Activated T-cell treated with anti-CD3 and anti-CD28 coated beads, Interleukin-2, amount 50 U/mL, for 1 hour (primary cell): ENCODE data around the gene KPNA6.
"Not testable (repeated sequence)": the region's sequence is repeated elsewhere in the genome, so short reads cannot be mapped to it uniquely, and the experiment has no call there.

Experiments used
- DNase-seq: peaks from one replicate; pipeline ENCODE4 v3.0.0-alpha.2; 2020

KPNA6 gene

GRCh38 chr1:32107742-32108661, at the start of gene KPNA6:
Gene KPNA6 (plus strand): TSS chr1:32108056. CDS start chr1:32108131, 75 bp downstream.
- DNase-seq: peak; percentile 89

- DNase-seq: no peak
Observed at GRCh38 chr1:32060914-32061313, 46.9 kb upstream of the KPNA6 start.

- DNase-seq: no peak
Observed at GRCh38 chr1:32062867-32063230, 45.0 kb upstream of the KPNA6 start.

GRCh38 chr1:32063261-32063681, 44.6 kb upstream of the KPNA6 start:
- no peak for DNase-seq

- DNase-seq: not testable (repeated sequence)
Observed at GRCh38 chr1:32065613-32066488, 42.0 kb upstream of the KPNA6 start.

- no peak for DNase-seq
Observed at GRCh38 chr1:32066489-32066873, 41.4 kb upstream of the KPNA6 start.

- DNase-seq: no peak
Observed at GRCh38 chr1:32068957-32069588, 38.8 kb upstream of the KPNA6 start.

GRCh38 chr1:32071758-32072621, 35.9 kb upstream of the KPNA6 start:
- no peak for DNase-seq

GRCh38 chr1:32072622-32073298, 35.1 kb upstream of the KPNA6 start, which contains the start of gene TMEM39B:
Gene TMEM39B (plus strand): TSS chr1:32072939. CDS start chr1:32073048, 109 bp downstream.
- peak; percentile 93 for DNase-seq

- no peak for DNase-seq
Observed at GRCh38 chr1:32073299-32074229, 34.3 kb upstream of the KPNA6 start.

- no peak for DNase-seq
Observed at GRCh38 chr1:32074841-32075240, 33.0 kb upstream of the KPNA6 start.

- no peak for DNase-seq
Observed at GRCh38 chr1:32077451-32077850, 30.4 kb upstream of the KPNA6 start.

GRCh38 chr1:32082022-32082421, 25.8 kb upstream of the KPNA6 start:
- DNase-seq: no peak

- not testable (repeated sequence) for DNase-seq
Observed at GRCh38 chr1:32086381-32086780, 21.5 kb upstream of the KPNA6 start.

- DNase-seq: no peak
Observed at GRCh38 chr1:32091176-32091575, 16.7 kb upstream of the KPNA6 start.

- no peak for DNase-seq
Observed at GRCh38 chr1:32091591-32091990, 16.3 kb upstream of the KPNA6 start.

- DNase-seq: no peak
Observed at GRCh38 chr1:32094746-32095521, 12.9 kb upstream of the KPNA6 start.

GRCh38 chr1:32099426-32099825, 8.4 kb upstream of the KPNA6 start:
- DNase-seq: no peak

- no peak for DNase-seq
Observed at GRCh38 chr1:32100359-32100758, 7.5 kb upstream of the KPNA6 start.
